ENCODE results near the gene NT5DC1.

Gene NT5DC1

DNA sequence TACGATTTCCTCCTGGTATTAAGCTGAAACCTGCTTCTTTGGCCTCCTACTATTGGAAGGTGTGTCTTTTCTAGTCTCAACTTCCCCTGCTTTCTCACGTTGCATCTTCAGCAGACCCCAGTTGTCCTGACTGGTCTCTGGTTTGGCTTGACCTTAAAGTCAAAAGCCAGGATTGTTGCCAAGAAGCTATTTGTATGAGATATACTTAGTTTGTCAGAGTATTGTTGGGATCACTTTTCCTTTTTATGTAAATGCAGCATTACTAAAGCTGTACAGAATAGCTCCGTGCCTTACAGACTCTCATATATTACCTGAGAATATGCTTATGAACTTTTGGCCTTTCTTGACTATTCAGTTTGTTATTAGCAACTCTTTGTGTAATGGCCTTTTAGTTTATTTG lies 92.1 kb downstream of the NT5DC1 start:
- H3K4me3 ChIP-seq (replicated peaks; ENCODE audit: low read depth, low read length), result no peak overlapping the region
- no peak for DNase-seq (ENCODE audit: extremely low read depth, low read depth)
- TF ChIP-seq, protein P1, sequence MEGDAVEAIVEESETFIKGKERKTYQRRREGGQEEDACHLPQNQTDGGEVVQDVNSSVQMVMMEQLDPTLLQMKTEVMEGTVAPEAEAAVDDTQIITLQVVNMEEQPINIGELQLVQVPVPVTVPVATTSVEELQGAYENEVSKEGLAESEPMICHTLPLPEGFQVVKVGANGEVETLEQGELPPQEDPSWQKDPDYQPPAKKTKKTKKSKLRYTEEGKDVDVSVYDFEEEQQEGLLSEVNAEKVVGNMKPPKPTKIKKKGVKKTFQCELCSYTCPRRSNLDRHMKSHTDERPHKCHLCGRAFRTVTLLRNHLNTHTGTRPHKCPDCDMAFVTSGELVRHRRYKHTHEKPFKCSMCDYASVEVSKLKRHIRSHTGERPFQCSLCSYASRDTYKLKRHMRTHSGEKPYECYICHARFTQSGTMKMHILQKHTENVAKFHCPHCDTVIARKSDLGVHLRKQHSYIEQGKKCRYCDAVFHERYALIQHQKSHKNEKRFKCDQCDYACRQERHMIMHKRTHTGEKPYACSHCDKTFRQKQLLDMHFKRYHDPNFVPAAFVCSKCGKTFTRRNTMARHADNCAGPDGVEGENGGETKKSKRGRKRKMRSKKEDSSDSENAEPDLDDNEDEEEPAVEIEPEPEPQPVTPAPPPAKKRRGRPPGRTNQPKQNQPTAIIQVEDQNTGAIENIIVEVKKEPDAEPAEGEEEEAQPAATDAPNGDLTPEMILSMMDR (IDR thresholded peaks at IDR 0.05; ENCODE audit: low read depth, low read length, missing control alignments), result no peak

DNA sequence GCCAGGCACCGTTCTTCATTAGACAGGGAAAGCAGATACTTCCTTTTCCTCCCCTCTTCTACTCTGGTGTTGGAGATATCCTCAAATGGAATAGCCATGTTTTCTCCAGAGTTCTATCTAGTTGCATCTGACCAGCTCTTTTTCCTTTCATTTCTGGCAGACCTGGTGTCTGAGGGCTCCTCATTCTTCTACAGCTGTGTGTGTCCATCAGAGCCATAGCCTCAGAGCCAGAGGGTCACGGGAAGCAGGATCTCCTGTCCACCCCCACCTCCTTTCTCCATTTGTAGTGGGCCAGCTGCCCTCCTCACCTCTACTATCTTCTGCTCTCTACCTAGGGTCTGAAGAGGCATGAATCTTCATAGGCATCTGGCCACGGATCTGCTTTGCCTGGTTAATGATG lies 96.2 kb downstream of the NT5DC1 start:
- TF ChIP-seq, protein P1 (IDR thresholded peaks at IDR 0.05; ENCODE audit: low read depth, low read length, missing control alignments), result no peak
- DNase-seq (ENCODE audit: extremely low read depth, low read depth), result no peak
- H3K4me3 ChIP-seq (replicated peaks; ENCODE audit: low read depth, low read length), result no peak overlapping the region

DNA sequence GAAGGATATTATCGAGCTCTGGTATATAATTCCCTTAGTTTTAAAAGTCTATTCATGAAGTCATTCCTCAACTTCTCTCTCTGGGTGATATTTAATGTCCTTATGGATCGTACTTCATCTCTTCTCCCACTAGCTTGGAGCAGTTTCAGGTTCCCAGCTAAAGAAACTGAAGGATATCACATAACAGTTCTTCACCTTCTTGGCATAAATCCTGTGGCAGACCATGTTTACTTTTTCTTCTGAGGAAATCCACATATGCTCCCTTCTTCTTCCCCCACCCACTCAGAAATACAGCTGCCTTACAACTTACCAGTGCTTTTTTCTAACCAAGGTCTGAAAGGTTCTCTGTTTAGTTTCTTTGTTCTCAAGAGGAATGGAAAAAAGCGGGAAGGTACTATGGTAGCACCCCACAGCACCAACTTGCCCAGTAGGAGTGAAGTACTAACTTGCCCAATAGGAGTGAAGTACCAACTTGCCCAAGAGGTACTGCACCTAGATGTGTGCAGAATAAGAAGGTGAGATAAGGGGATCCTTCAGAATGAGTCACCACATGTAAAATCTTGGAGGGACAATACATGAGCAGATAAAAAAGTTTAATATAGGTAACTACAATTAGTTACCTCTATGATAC lies 100.1 kb downstream of the NT5DC1 start:
- H3K4me3 ChIP-seq (replicated peaks; ENCODE audit: low read depth, low read length), result no peak overlapping the region
- TF ChIP-seq, protein P1 (IDR thresholded peaks at IDR 0.05; ENCODE audit: low read depth, low read length, missing control alignments), result no peak
- DNase-seq (ENCODE audit: extremely low read depth, low read depth), result no peak

DNA sequence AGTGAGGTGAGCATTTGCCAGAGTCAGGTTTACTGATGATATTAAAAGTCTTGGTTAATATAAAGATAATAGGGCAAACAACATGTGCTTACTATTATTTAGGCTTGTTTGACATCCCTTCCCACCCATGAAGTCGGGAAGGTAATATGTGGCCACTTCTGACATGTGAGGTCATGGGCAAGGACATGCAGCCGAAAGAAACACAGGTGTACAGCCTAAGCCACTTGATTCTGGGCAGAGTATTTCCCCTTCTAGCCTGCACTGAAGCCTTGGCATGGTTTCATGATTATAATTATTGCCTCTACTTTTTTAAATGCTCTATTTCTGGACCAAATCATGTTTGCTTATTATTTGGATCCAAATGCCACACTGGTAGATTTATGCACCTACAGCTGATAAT lies 100.9 kb downstream of the NT5DC1 start:
- no peak overlapping the region for H3K4me3 ChIP-seq (replicated peaks; ENCODE audit: low read depth, low read length)
- TF ChIP-seq, protein P1 (IDR thresholded peaks at IDR 0.05; ENCODE audit: low read depth, low read length, missing control alignments), result no peak
- DNase-seq (ENCODE audit: extremely low read depth, low read depth), result no peak

DNA sequence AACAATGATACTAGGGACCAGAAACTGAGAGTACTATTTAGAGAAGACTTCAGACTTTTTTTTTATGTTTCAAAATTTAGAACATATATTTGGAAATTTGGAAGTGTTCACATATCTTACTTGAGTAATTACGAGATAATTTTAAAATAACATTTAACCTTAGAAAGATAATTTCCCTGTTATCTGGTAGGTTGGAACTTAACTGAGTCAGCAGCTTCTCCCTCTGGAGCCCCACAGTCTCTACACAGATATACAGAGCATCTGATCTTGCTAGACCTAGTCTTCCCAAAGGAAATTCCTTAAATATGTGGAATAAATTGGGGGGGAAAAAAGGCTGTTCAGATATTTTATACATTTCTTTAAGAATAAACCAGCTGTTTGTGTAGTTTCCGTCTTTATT lies 104.6 kb downstream of the NT5DC1 start:
- no peak for DNase-seq (ENCODE audit: extremely low read depth, low read depth)
- H3K4me3 ChIP-seq (replicated peaks; ENCODE audit: low read depth, low read length), result no peak overlapping the region
- TF ChIP-seq, protein P1 (IDR thresholded peaks at IDR 0.05; ENCODE audit: low read depth, low read length, missing control alignments), result no peak

DNA sequence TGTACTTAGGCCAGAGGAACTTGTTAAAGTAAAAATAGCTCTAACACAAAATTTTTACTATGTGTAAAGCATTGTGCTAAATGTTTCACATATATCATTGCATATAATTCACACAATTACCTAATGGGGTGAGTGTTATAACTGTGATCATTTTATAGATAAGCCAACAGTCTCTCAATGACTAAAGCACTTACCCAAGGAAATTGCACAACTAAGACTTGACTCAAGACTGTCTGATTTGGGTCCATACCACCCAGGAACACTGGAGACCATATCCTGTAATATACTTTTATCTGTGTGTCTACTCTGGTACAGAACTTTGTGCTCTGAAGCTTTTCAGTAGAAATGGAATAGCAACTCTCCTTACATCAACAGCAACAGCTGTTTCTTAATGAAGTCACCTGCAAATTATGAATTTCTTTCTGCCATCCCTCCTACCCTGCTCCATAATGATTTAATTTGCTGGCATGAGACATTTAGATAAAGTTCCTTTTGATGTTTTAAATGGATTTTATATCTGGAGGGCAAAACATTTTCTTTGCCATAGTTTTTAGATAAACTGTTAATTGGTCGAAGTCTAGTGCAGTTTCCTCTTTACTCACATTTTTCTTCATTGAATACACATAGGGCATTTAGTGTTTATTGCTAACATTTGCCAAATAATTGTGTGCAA lies 105.7 kb downstream of the NT5DC1 start:
- H3K4me3 ChIP-seq (replicated peaks; ENCODE audit: low read depth, low read length), result no peak overlapping the region
- TF ChIP-seq, protein P1 (IDR thresholded peaks at IDR 0.05; ENCODE audit: low read depth, low read length, missing control alignments), result no peak
- DNase-seq (ENCODE audit: extremely low read depth, low read depth), result no peak
